Measurements from ENCODE around the gene NUP210.
A peak's percentile ranks its signal among the peaks of the same experiment; 100 is the strongest.

NUP210 gene

DNA sequence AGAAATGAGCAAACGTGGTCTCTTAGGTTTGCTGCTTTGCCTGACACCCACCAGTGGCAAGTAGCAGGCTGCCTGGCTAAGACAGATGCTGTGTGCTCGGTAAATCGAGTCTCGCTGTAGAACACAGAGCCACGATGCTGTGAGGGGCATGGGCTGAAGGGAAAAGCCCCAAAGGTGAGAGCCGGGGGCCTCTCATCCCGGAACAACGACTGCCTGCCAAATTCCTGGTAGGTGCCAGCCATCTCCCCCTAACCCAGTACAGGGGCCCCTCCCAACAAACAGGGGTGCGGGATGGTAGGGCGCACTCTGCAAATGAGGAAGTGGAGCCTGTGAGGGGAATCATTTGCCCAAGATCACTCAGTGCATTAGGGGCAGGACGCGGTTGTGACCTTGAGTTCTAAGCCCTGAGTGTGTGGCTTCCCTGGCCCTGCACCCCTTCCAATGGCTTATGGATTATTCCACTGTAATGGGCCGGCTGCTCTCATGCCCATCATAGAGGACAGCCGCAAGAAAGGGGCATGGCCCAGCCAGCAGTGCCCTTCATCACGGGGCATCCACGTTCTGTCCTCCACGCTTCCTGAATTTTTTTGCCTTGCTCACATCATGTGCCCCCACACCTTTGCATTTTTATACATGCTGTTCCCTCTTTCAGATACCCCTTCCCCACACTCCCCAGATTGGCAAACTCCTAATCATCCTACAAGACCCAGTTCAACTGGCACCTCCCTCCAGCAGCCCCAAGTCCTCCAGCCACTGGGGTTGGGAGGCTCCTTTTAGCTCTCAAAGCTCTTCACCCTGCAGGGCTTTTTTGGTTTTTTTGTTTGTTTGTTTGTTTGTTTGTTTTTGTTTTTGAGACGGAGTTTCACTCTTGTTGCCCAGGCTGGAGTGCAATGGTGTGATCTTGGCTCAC lies 125.4 kb downstream of the NUP210 start:
- Histone ChIP-seq H4K91ac (ENCODE audit: low read depth, low read length, poor library complexity) (no peak overlapping the region), H2AK5ac (ENCODE audit: low read depth, low read length) (peak overlapping the region; percentile 0), H3K79me1 (ENCODE audit: low read depth, low read length) (no peaks in the 10 kb centered on the region), H3K36me3 (replicated peaks in 1 of 2; ENCODE audit: control insufficient read depth in 2 of 2, insufficient read depth in 2 of 2, low read length in 2 of 2) (no peaks in the 10 kb centered on the region), H2BK120ac (ENCODE audit: low read depth, low read length) (peak overlapping the region; percentile 34), H3K4me2 (ENCODE audit: insufficient read depth, low read length, poor library complexity, severe bottlenecking) (no peak overlapping the region), H3K4ac (ENCODE audit: low read length) (no peak overlapping the region), H3K27me3 (ENCODE audit: control insufficient read depth in 3 of 3, insufficient read depth in 3 of 3, low read depth in 1 of 3, low read length in 3 of 3) (no peaks in the 10 kb centered on the region), H3K23ac (ENCODE audit: low read depth, low read length, poor library complexity) (no peak overlapping the region), H4K8ac (ENCODE audit: low read depth, low read length) (no peak overlapping the region), H3K18ac (ENCODE audit: low read length) (no peak overlapping the region), H3K14ac (ENCODE audit: low read length) (no peak overlapping the region), H2BK12ac (ENCODE audit: low read length) (no peak overlapping the region), H2BK15ac (ENCODE audit: low read length) (no peak overlapping the region), H3K4me1 (ENCODE audit: control insufficient read depth in 2 of 2, insufficient read depth in 1 of 2, low read depth in 1 of 2, low read length in 2 of 2) (peaks cover 8 to 9% of the 10 kb centered on the region in 2 donors), H3K27ac (replicated peaks; ENCODE audit: low read length) (no peak overlapping the region), H3K4me3 (ENCODE audit: low read length in 2 of 2) (no peak overlapping the region), H2BK5ac (ENCODE audit: low read length) (no peak overlapping the region), H3K9me3 (replicated peaks in 1 of 2; ENCODE audit: control insufficient read depth in 2 of 2, insufficient read depth in 1 of 2, low read depth in 1 of 2, low read length in 2 of 2) (no peaks in the 10 kb centered on the region), H2AFZ (ENCODE audit: low read length) (no peak overlapping the region), H3K9ac (ENCODE audit: low read depth, low read length, poor library complexity) (no peak overlapping the region)
- no CpG with 5 or more reads among the region's 18 CpGs for WGBS, 2 donors (ENCODE audit: extremely low coverage in 2 of 2, insufficient read length in 2 of 2, insufficient replicate concordance in 1 of 2)
- DNase-seq (ENCODE audit: low spot score) = no peak

DNA sequence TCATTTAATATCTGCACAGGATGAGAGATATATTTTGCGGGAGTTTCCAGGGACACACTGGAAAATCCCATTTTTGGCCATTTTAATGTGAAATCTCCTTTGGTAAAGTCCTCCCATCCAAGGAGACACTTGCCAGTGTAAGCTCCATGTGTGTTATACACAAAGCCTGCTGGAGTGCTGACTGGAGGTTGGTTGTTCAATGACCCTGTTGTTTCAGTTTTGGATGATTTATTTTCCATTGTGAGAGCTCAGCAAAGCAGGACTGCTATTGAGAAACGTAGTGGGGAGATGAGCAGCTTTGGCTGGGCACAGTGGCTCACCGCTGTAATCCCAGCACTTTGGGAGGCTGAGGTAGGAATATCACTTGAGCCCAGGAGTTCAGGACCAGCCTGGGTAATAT lies 127.7 kb downstream of the NUP210 start:
- no CpG with 5 or more reads among the region's 3 CpGs for WGBS, 2 donors (ENCODE audit: extremely low coverage in 2 of 2, insufficient read length in 2 of 2, insufficient replicate concordance in 1 of 2)
- no peak overlapping the region for H2AK5ac ChIP-seq (ENCODE audit: low read depth, low read length)

DNA sequence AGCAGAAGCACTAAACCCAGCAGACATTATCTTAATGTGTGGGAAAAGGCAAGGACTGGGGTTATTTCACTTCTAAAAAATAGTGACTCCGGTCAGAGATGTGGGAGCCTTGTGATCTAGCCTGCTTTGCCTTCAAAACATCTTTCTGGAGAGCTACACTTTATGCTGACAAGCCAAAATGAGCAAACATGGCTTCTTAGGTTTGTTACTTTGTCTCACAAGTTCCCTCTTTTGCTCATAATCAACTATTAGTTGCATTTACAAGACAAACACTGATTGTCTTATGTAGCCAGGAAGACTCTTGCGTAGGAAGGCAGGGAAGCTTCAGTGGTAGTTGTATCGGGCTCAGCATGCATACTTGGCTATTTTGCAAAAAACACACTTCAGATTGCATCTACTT lies 129.2 kb downstream of the NUP210 start:
- Histone ChIP-seq H2BK12ac (ENCODE audit: low read length) (no peak overlapping the region), H2BK5ac (ENCODE audit: low read length) (no peak overlapping the region), H2AFZ (ENCODE audit: low read length) (no peak overlapping the region), H3K4me1 (ENCODE audit: control insufficient read depth in 2 of 2, insufficient read depth in 1 of 2, low read depth in 1 of 2, low read length in 2 of 2) (no peaks in the 10 kb centered on the region), H3K18ac (ENCODE audit: low read length) (no peak overlapping the region), H4K91ac (ENCODE audit: low read depth, low read length, poor library complexity) (no peak overlapping the region), H3K27me3 (ENCODE audit: control insufficient read depth in 3 of 3, insufficient read depth in 3 of 3, low read depth in 1 of 3, low read length in 3 of 3) (peaks cover 0 to 6% (median 0%) of the 10 kb centered on the region in 3 experiments), H3K9me3 (replicated peaks in 1 of 2; ENCODE audit: control insufficient read depth in 2 of 2, insufficient read depth in 1 of 2, low read depth in 1 of 2, low read length in 2 of 2) (peaks cover 0 to 10% of the 10 kb centered on the region in 2 donors), H3K27ac (replicated peaks; ENCODE audit: low read length) (no peak overlapping the region), H3K4me3 (ENCODE audit: low read length in 2 of 2) (no peak overlapping the region), H3K14ac (ENCODE audit: low read length) (no peak overlapping the region), H3K36me3 (replicated peaks in 1 of 2; ENCODE audit: control insufficient read depth in 2 of 2, insufficient read depth in 2 of 2, low read length in 2 of 2) (no peaks in the 10 kb centered on the region), H2BK15ac (ENCODE audit: low read length) (no peak overlapping the region), H3K4ac (ENCODE audit: low read length) (no peak overlapping the region), H4K8ac (ENCODE audit: low read depth, low read length) (no peak overlapping the region), H2AK5ac (ENCODE audit: low read depth, low read length) (no peak overlapping the region), H3K79me1 (ENCODE audit: low read depth, low read length) (no peaks in the 10 kb centered on the region), H3K23ac (ENCODE audit: low read depth, low read length, poor library complexity) (no peak overlapping the region), H3K4me2 (ENCODE audit: insufficient read depth, low read length, poor library complexity, severe bottlenecking) (no peak overlapping the region), H3K9ac (ENCODE audit: low read depth, low read length, poor library complexity) (no peak overlapping the region), H2BK120ac (ENCODE audit: low read depth, low read length) (no peak overlapping the region)
- WGBS, 2 donors (ENCODE audit: extremely low coverage in 2 of 2, insufficient read length in 2 of 2, insufficient replicate concordance in 1 of 2) = no CpG with 5 or more reads among the region's 3 CpGs
- no peak for DNase-seq (ENCODE audit: low spot score)

More for the DNA sequence above, 127.7 kb downstream of the NUP210 start:
- Histone ChIP-seq H3K4ac (ENCODE audit: low read length) (no peak overlapping the region), H2BK5ac (ENCODE audit: low read length) (no peak overlapping the region), H3K79me1 (ENCODE audit: low read depth, low read length) (no peaks in the 10 kb centered on the region), H2AFZ (ENCODE audit: low read length) (no peak overlapping the region), H4K8ac (ENCODE audit: low read depth, low read length) (no peak overlapping the region), H3K23ac (ENCODE audit: low read depth, low read length, poor library complexity) (no peak overlapping the region), H2BK120ac (ENCODE audit: low read depth, low read length) (no peak overlapping the region), H2BK15ac (ENCODE audit: low read length) (no peak overlapping the region), H3K9ac (ENCODE audit: low read depth, low read length, poor library complexity) (no peak overlapping the region), H3K27me3 (ENCODE audit: control insufficient read depth in 3 of 3, insufficient read depth in 3 of 3, low read depth in 1 of 3, low read length in 3 of 3) (no peaks in the 10 kb centered on the region), H3K36me3 (replicated peaks in 1 of 2; ENCODE audit: control insufficient read depth in 2 of 2, insufficient read depth in 2 of 2, low read length in 2 of 2) (no peaks in the 10 kb centered on the region), H3K4me3 (ENCODE audit: low read length in 2 of 2) (no peak overlapping the region), H3K4me1 (ENCODE audit: control insufficient read depth in 2 of 2, insufficient read depth in 1 of 2, low read depth in 1 of 2, low read length in 2 of 2) (peaks cover 3 to 4% of the 10 kb centered on the region in 2 donors), H3K27ac (replicated peaks; ENCODE audit: low read length) (no peak overlapping the region), H3K4me2 (ENCODE audit: insufficient read depth, low read length, poor library complexity, severe bottlenecking) (no peak overlapping the region), H2BK12ac (ENCODE audit: low read length) (no peak overlapping the region), H3K9me3 (replicated peaks in 1 of 2; ENCODE audit: control insufficient read depth in 2 of 2, insufficient read depth in 1 of 2, low read depth in 1 of 2, low read length in 2 of 2) (peaks cover 0 to under 1% of the 10 kb centered on the region in 2 donors), H3K18ac (ENCODE audit: low read length) (no peak overlapping the region), H3K14ac (ENCODE audit: low read length) (no peak overlapping the region), H4K91ac (ENCODE audit: low read depth, low read length, poor library complexity) (no peak overlapping the region)
- DNase-seq (ENCODE audit: low spot score) = no peak

DNA sequence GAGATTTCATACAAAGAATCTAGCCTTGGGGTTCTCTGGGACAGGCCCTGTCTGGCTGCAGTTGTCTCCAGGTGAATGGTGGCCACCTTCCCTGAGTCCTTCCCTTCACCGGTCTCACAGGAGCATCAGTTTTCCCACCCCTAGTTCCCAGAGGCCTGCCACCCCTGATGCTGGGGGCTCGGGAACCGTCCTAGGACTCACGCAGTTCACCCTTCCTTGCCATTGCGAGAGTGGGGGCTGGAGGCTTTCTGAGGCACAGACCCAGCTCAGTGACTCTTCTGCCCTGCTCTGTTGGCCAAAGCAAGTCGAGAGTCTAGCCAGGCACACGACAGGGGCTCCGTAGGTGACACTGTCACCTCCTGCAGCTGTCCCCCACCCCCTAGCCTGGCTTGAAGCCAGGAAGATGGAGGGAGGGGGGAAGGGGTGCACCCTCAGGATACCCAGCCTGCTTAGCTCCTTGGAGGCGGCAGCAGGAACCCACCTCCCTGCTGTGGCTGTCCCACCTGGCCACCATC lies 130.3 kb downstream of the NUP210 start:
- no CpG with 5 or more reads among the region's 9 CpGs for WGBS, 2 donors (ENCODE audit: extremely low coverage in 2 of 2, insufficient read length in 2 of 2, insufficient replicate concordance in 1 of 2)
- Histone ChIP-seq H3K4me2 (ENCODE audit: insufficient read depth, low read length, poor library complexity, severe bottlenecking) (no peak overlapping the region), H3K4ac (ENCODE audit: low read length) (no peak overlapping the region), H4K91ac (ENCODE audit: low read depth, low read length, poor library complexity) (no peak overlapping the region), H3K36me3 (replicated peaks in 1 of 2; ENCODE audit: control insufficient read depth in 2 of 2, insufficient read depth in 2 of 2, low read length in 2 of 2) (no peaks in the 10 kb centered on the region), H3K27me3 (ENCODE audit: control insufficient read depth in 3 of 3, insufficient read depth in 3 of 3, low read depth in 1 of 3, low read length in 3 of 3) (peaks cover 0 to 14% (median 0%) of the 10 kb centered on the region in 3 experiments), H2AK5ac (ENCODE audit: low read depth, low read length) (peak overlapping the region; percentile 79), H3K27ac (replicated peaks; ENCODE audit: low read length) (no peak overlapping the region), H2BK15ac (ENCODE audit: low read length) (no peak overlapping the region), H3K4me1 (ENCODE audit: control insufficient read depth in 2 of 2, insufficient read depth in 1 of 2, low read depth in 1 of 2, low read length in 2 of 2) (no peaks in the 10 kb centered on the region), H3K14ac (ENCODE audit: low read length) (peak overlapping the region; percentile 25), H3K4me3 (ENCODE audit: low read length in 2 of 2) (peak overlapping the region in 1 of 2 donors; percentile 9), H4K8ac (ENCODE audit: low read depth, low read length) (no peak overlapping the region), H3K9me3 (replicated peaks in 1 of 2; ENCODE audit: control insufficient read depth in 2 of 2, insufficient read depth in 1 of 2, low read depth in 1 of 2, low read length in 2 of 2) (peaks cover 2 to 10% of the 10 kb centered on the region in 2 donors), H2BK12ac (ENCODE audit: low read length) (no peak overlapping the region), H2AFZ (ENCODE audit: low read length) (no peak overlapping the region), H3K23ac (ENCODE audit: low read depth, low read length, poor library complexity) (peak overlapping the region; percentile 11), H2BK120ac (ENCODE audit: low read depth, low read length) (no peak overlapping the region), H3K18ac (ENCODE audit: low read length) (no peak overlapping the region), H3K9ac (ENCODE audit: low read depth, low read length, poor library complexity) (no peak overlapping the region), H2BK5ac (ENCODE audit: low read length) (no peak overlapping the region), H3K79me1 (ENCODE audit: low read depth, low read length) (no peaks in the 10 kb centered on the region)
- DNase-seq (ENCODE audit: low spot score) = no peak
